ENCODE measurements around the gene BUB1.

DNA sequence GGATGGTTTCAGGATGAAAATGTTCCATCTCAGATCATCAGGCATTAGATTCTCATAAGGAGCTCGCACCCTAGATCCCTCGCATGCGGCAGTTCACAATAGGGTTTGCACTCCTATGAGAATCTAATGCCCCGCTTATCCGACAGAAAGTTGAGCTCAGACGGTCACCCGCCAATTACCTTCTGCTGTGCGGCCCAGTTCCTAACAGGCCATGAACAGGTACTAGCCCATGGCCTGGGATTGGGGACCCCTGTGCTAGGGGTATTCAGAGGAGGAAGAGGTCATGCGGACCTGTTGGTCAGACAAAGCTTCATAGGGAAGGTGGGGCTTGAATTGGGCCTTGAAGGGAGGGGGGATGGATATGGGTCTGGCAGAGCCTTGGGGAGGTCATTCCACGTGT, 4.4 kb upstream of the BUB1 start:
- no peak for TF ChIP-seq POLR2A (IDR thresholded peaks at IDR 0.05)
- TF ChIP-seq, protein P1, sequence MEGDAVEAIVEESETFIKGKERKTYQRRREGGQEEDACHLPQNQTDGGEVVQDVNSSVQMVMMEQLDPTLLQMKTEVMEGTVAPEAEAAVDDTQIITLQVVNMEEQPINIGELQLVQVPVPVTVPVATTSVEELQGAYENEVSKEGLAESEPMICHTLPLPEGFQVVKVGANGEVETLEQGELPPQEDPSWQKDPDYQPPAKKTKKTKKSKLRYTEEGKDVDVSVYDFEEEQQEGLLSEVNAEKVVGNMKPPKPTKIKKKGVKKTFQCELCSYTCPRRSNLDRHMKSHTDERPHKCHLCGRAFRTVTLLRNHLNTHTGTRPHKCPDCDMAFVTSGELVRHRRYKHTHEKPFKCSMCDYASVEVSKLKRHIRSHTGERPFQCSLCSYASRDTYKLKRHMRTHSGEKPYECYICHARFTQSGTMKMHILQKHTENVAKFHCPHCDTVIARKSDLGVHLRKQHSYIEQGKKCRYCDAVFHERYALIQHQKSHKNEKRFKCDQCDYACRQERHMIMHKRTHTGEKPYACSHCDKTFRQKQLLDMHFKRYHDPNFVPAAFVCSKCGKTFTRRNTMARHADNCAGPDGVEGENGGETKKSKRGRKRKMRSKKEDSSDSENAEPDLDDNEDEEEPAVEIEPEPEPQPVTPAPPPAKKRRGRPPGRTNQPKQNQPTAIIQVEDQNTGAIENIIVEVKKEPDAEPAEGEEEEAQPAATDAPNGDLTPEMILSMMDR (IDR thresholded peaks at IDR 0.05), result no peak
